ENCODE data around the gene CDYL2.

Gene CDYL2

GRCh38 chr16:80599466-80599865 is 204.9 kb downstream of the CDYL2 start:
- FAIRE-seq: peak; percentile 91
- TF ChIP-seq POLR2A (IDR thresholded peaks at IDR 0.05; ENCODE audit: low read depth, low read length): no peak
- peak; percentile 38 for DNase-seq (ENCODE audit: insufficient read length, low spot score)

- FAIRE-seq (no peak), DNase-seq (ENCODE audit: insufficient read length, low spot score) (no peak)
- TF ChIP-seq POLR2A (IDR thresholded peaks at IDR 0.05; ENCODE audit: low read depth, low read length): no peak
These were observed 207.7 kb downstream of the CDYL2 start for GRCh38 chr16:80596507-80597207.

- FAIRE-seq: no peak
- TF ChIP-seq POLR2A (IDR thresholded peaks at IDR 0.05; ENCODE audit: low read depth, low read length): no peak
These were observed 209.6 kb downstream of the CDYL2 start for GRCh38 chr16:80594756-80595155.

GRCh38 chr16:80592273-80592672 is 212.1 kb downstream of the CDYL2 start:
- DNase-seq (ENCODE audit: insufficient read length, low spot score) (no peak), FAIRE-seq (no peak)
- TF ChIP-seq POLR2A (IDR thresholded peaks at IDR 0.05; ENCODE audit: low read depth, low read length): no peak

More at GRCh38 chr16:80594756-80595155, 209.6 kb downstream of the CDYL2 start:
- no peak for DNase-seq (ENCODE audit: insufficient read length, low spot score)

- no peak for FAIRE-seq
- TF ChIP-seq POLR2A (IDR thresholded peaks at IDR 0.05; ENCODE audit: low read depth, low read length): no peak
- DNase-seq (ENCODE audit: insufficient read length, low spot score): no peak
These were observed 213.1 kb downstream of the CDYL2 start for GRCh38 chr16:80591071-80591915.

GRCh38 chr16:80587071-80587470 is 217.3 kb downstream of the CDYL2 start:
- FAIRE-seq (no peak), DNase-seq (ENCODE audit: insufficient read length, low spot score) (no peak)
- TF ChIP-seq POLR2A (IDR thresholded peaks at IDR 0.05; ENCODE audit: low read depth, low read length): no peak

- no peak for FAIRE-seq
- no peak for TF ChIP-seq POLR2A (IDR thresholded peaks at IDR 0.05; ENCODE audit: low read depth, low read length)
- no peak for DNase-seq (ENCODE audit: insufficient read length, low spot score)
These were observed 217.9 kb downstream of the CDYL2 start for GRCh38 chr16:80586476-80586875.

GRCh38 chr16:80585764-80586163 is 218.6 kb downstream of the CDYL2 start:
- TF ChIP-seq POLR2A (IDR thresholded peaks at IDR 0.05; ENCODE audit: low read depth, low read length): no peak
- FAIRE-seq: no peak
- no peak for DNase-seq (ENCODE audit: insufficient read length, low spot score)

- DNase-seq (ENCODE audit: insufficient read length, low spot score): peak; percentile 49
- peak; percentile 76 for FAIRE-seq
- no peak for TF ChIP-seq POLR2A (IDR thresholded peaks at IDR 0.05; ENCODE audit: low read depth, low read length)
These were observed 220.9 kb downstream of the CDYL2 start for GRCh38 chr16:80583466-80583865.

- FAIRE-seq: no peak
These were observed 224.1 kb downstream of the CDYL2 start for GRCh38 chr16:80580109-80580832.

GRCh38 chr16:80577485-80578280 is 226.7 kb downstream of the CDYL2 start:
- DNase-seq (ENCODE audit: insufficient read length, low spot score): no peak
- TF ChIP-seq POLR2A (IDR thresholded peaks at IDR 0.05; ENCODE audit: low read depth, low read length): no peak
- FAIRE-seq: no peak

More at GRCh38 chr16:80580109-80580832, 224.1 kb downstream of the CDYL2 start:
- no peak for DNase-seq (ENCODE audit: insufficient read length, low spot score)
- no peak for TF ChIP-seq POLR2A (IDR thresholded peaks at IDR 0.05; ENCODE audit: low read depth, low read length)

GRCh38 chr16:80576343-80576912 is 228.0 kb downstream of the CDYL2 start:
- no peak for TF ChIP-seq POLR2A (IDR thresholded peaks at IDR 0.05; ENCODE audit: low read depth, low read length)
- FAIRE-seq (no peak), DNase-seq (ENCODE audit: insufficient read length, low spot score) (no peak)

- TF ChIP-seq POLR2A (IDR thresholded peaks at IDR 0.05; ENCODE audit: low read depth, low read length): no peak
- DNase-seq (ENCODE audit: insufficient read length, low spot score) (no peak), FAIRE-seq (no peak)
These were observed 230.7 kb downstream of the CDYL2 start for GRCh38 chr16:80573700-80574120.
